Gastroesophageal sphincter (tissue), 4 donors: ENCODE results near the gene MYORG. TPM values are rescaled to one million over a fixed set of nuclear protein-coding genes. Genes with fewer than 3 reads are reported as not detected.

ENCODE experiments used
- ATAC-seq: fragments of 150-250 bp; one replicate; pipeline ENCODE4 v1.9.1; 2016; ENCODE audit warnings: mild to moderate bottlenecking, moderate library complexity
- H3K27ac ChIP-seq, 4 donors: fragments of 200-600 bp; sonication (generic) in 3 of 4; 1 replicate in 3 of 4; 2 replicates in 1 of 4; pipeline ENCODE4 v1.5.1; 2016 to 2019
- H3K27me3 ChIP-seq: fragments of 200-600 bp; sonication (generic); one replicate; pipeline ENCODE4 v1.5.1; 2019
- H3K36me3 ChIP-seq, 2 donors: fragments of 200-600 bp; sonication (generic); one replicate each; pipeline ENCODE4 v1.5.1; 2019; ENCODE audit warnings: control low read depth in 1 of 2
- H3K4me1 ChIP-seq, 3 donors: fragments of 200-600 bp; sonication (generic); 1 replicate in 2 of 3; 2 replicates in 1 of 3; pipeline ENCODE4 v1.5.1; 2016 to 2019; ENCODE audit warnings: control low read depth in 2 of 3
- H3K4me3 ChIP-seq, 2 donors: fragments of 200-600 bp; sonication (generic); one replicate each; pipeline ENCODE4 v1.5.1; 2019; ENCODE audit warnings: mild to moderate bottlenecking in 1 of 2, moderate library complexity in 1 of 2
- H3K9me3 ChIP-seq, 3 donors: fragments of 200-600 bp; sonication (generic); one replicate each; pipeline ENCODE4 v1.5.1; 2017 to 2019; ENCODE audit warnings: control low read depth in 2 of 3
- CTCF ChIP-seq, 4 experiments: fragments of 200-600 bp in 2 of 4; fragments of 450-650 bp in 2 of 4; sonication (generic) in 1 of 4; IDR thresholded peaks; one replicate each; pipeline ENCODE4 v1.5.1; 2017 to 2019; ENCODE audit warnings: antibody characterized with exemption in 4 of 4, mild to moderate bottlenecking in 2 of 4, moderate library complexity in 2 of 4
- EP300 ChIP-seq: sonication (generic); formaldehyde crosslinking; IDR thresholded peaks from one replicate; pipeline ENCODE4 v1.6.1; 2017; ENCODE audit warnings: antibody characterized with exemption, mild to moderate bottlenecking
- POLR2A ChIP-seq, 2 donors: fragments of 450-650 bp; IDR thresholded peaks; one replicate each; pipeline ENCODE4 v1.6.1; 2017; ENCODE audit warnings: antibody characterized with exemption in 2 of 2, mild to moderate bottlenecking in 2 of 2, moderate library complexity in 1 of 2
- POLR2AphosphoS5 ChIP-seq: sonication (generic); formaldehyde crosslinking; IDR thresholded peaks from one replicate; pipeline ENCODE4 v1.6.1; 2017; ENCODE audit warnings: antibody characterized with exemption
- WGBS, 2 donors: methylation state at CpG; one replicate each; pipeline ENCODE4 v1.1.5; 2018; ENCODE audit warnings: low coverage in 1 of 2; 5-methylcytosine and 5-hydroxymethylcytosine counted together
- total RNA-seq, 4 donors: library from RNA; depleted of rRNA; stranded (reverse); fragments of >200 nt; gene quantifications; one replicate each; pipeline ENCODE4 v1.1.0, GENCODE V29; 2016

MYORG gene
- total RNA-seq, 4 donors from 2014 or later: 4.3 to 33.7 (median 26.8) TPM

- H3K36me3 ChIP-seq: peaks cover 0 to 91% of the 10 kb centered on the region in 2 donors
- 83 to 88% methylated on average over 3 to 9 of the region's 40 CpGs for WGBS, 2 donors
- peaks cover 0 to 5% (median 0%) of the 10 kb centered on the region in 3 donors for H3K4me1 ChIP-seq
- H3K4me3 ChIP-seq: no peak overlapping the region
- no peaks in the 10 kb centered on the region for H3K9me3 ChIP-seq
- H3K27me3 ChIP-seq: no peaks in the 10 kb centered on the region
- TF ChIP-seq POLR2A (IDR thresholded peaks at IDR 0.05) (no peak), CTCF (IDR thresholded peaks at IDR 0.05) (no peak), EP300 (no peak), POLR2AphosphoS5 (no peak)
- no peak overlapping the region for H3K27ac ChIP-seq
- ATAC-seq: no peak
Measured at GRCh38 chr9:34400686-34401602, 24.2 kb upstream of the MYORG start.

GRCh38 chr9:34400275-34400674, 23.6 kb upstream of the MYORG start:
- Histone ChIP-seq H3K27me3 (no peaks in the 10 kb centered on the region), H3K9me3 (no peaks in the 10 kb centered on the region), H3K4me1 (peaks cover 0 to 5% (median 0%) of the 10 kb centered on the region in 3 donors), H3K36me3 (peaks cover 0 to 85% of the 10 kb centered on the region in 2 donors), H3K27ac (no peak overlapping the region), H3K4me3 (no peak overlapping the region)
- TF ChIP-seq POLR2A (IDR thresholded peaks at IDR 0.05) (no peak), CTCF (IDR thresholded peaks at IDR 0.05) (no peak), EP300 (no peak), POLR2AphosphoS5 (no peak)
- 55 to 70% methylated on average over 4 to 6 of the region's 12 CpGs for WGBS, 2 donors
- no peak for ATAC-seq

- TF ChIP-seq CTCF (IDR thresholded peaks at IDR 0.05) (no peak), POLR2AphosphoS5 (no peak)
- no peaks in the 10 kb centered on the region for H3K9me3 ChIP-seq
- H3K27ac ChIP-seq: no peak overlapping the region
- WGBS, 2 donors: 80 to 86% methylated on average over 1 to 2 of the region's 4 CpGs
- peaks cover 0 to 79% of the 10 kb centered on the region in 2 donors for H3K36me3 ChIP-seq
- no peak for ATAC-seq
- no peaks in the 10 kb centered on the region for H3K27me3 ChIP-seq
- peaks cover 0 to 5% (median 0%) of the 10 kb centered on the region in 3 donors for H3K4me1 ChIP-seq
- H3K4me3 ChIP-seq: no peak overlapping the region
Measured at GRCh38 chr9:34399729-34400128, 23.0 kb upstream of the MYORG start.

- Histone ChIP-seq H3K27ac (no peak overlapping the region), H3K4me3 (no peak overlapping the region), H3K9me3 (no peaks in the 10 kb centered on the region), H3K27me3 (no peaks in the 10 kb centered on the region), H3K4me1 (peaks cover 0 to 5% (median 0%) of the 10 kb centered on the region in 3 donors), H3K36me3 (peaks cover 0 to 71% of the 10 kb centered on the region in 2 donors)
- ATAC-seq: no peak
- TF ChIP-seq POLR2AphosphoS5 (no peak), POLR2A (IDR thresholded peaks at IDR 0.05) (no peak), EP300 (no peak), CTCF (IDR thresholded peaks at IDR 0.05) (no peak)
- WGBS, 2 donors: 100% methylated on average over 1 of the region's 1 CpG; no CpG with 5 or more reads in 1 of the 2 donors
Measured at GRCh38 chr9:34398875-34399274, 22.2 kb upstream of the MYORG start.
